SKM-1 (cell line): ENCODE measurements around the gene RXRG.

ENCODE experiments used
- DNase-seq: peaks from one replicate; lab custom pipeline; 2025; ENCODE audit not compliant: unreplicated experiment; lab: John Stamatoyannopoulos, UW

RXRG gene

GRCh38 chr1:165376041-165376810, 68.7 kb downstream of the RXRG start:
- DNase-seq, result no peak

- DNase-seq, result no peak
Observed at GRCh38 chr1:165375623-165376022, 69.3 kb downstream of the RXRG start.

GRCh38 chr1:165371588-165372225, 73.2 kb downstream of the RXRG start:
- DNase-seq, result no peak

- no peak for DNase-seq
Observed at GRCh38 chr1:165369255-165369848, 75.6 kb downstream of the RXRG start.

GRCh38 chr1:165367375-165367993, 77.4 kb downstream of the RXRG start:
- DNase-seq, result peak; percentile 36

GRCh38 chr1:165365341-165365740, 79.6 kb downstream of the RXRG start:
- no peak for DNase-seq

- no peak for DNase-seq
Observed at GRCh38 chr1:165364568-165365133, 80.3 kb downstream of the RXRG start.

GRCh38 chr1:165356876-165357275, 88.0 kb downstream of the RXRG start:
- no peak for DNase-seq

GRCh38 chr1:165355977-165356811, 88.7 kb downstream of the RXRG start, which contains the start of gene LMX1A:
LMX1A (minus strand) TSS chr1:165356715; CDS start chr1:165355559, 1,156 bp downstream.
- no peak for DNase-seq

- no peak for DNase-seq
Observed at GRCh38 chr1:165355139-165355976, 89.6 kb downstream of the RXRG start.

GRCh38 chr1:165354739-165355138, 90.2 kb downstream of the RXRG start:
- no peak for DNase-seq

GRCh38 chr1:165353731-165354671, 90.9 kb downstream of the RXRG start:
- no peak for DNase-seq

- no peak for DNase-seq
Observed at GRCh38 chr1:165352442-165353293, 92.3 kb downstream of the RXRG start.

GRCh38 chr1:165351863-165352441, 93.0 kb downstream of the RXRG start:
- DNase-seq, result no peak
